ENCODE measurements around the gene ACTN2.

The ACTN2 gene

GRCh38 chr1:236727521-236727920, 41.2 kb downstream of the ACTN2 start:
- no peak for DNase-seq (ENCODE audit: low read depth)
- TF ChIP-seq CTCF (conservative IDR thresholded peaks at IDR 0.05; ENCODE audit: control insufficient read depth, insufficient read depth, low read depth, low read length), result no peak
- no peak overlapping the region for H3K4me3 ChIP-seq (ENCODE audit: control insufficient read depth, low read depth, low read length)

GRCh38 chr1:236728752-236729151, 42.5 kb downstream of the ACTN2 start:
- DNase-seq (ENCODE audit: low read depth), result no peak
- TF ChIP-seq CTCF (conservative IDR thresholded peaks at IDR 0.05; ENCODE audit: control insufficient read depth, insufficient read depth, low read depth, low read length), result no peak
- no peak overlapping the region for H3K4me3 ChIP-seq (ENCODE audit: control insufficient read depth, low read depth, low read length)

GRCh38 chr1:236733653-236734052, 47.4 kb downstream of the ACTN2 start:
- H3K4me3 ChIP-seq (ENCODE audit: control insufficient read depth, low read depth, low read length), result no peak overlapping the region
- TF ChIP-seq CTCF (conservative IDR thresholded peaks at IDR 0.05; ENCODE audit: control insufficient read depth, insufficient read depth, low read depth, low read length), result no peak
- DNase-seq (ENCODE audit: low read depth), result no peak

GRCh38 chr1:236734141-236734765, 48.0 kb downstream of the ACTN2 start:
- no peak overlapping the region for H3K4me3 ChIP-seq (ENCODE audit: control insufficient read depth, low read depth, low read length)
- TF ChIP-seq CTCF (conservative IDR thresholded peaks at IDR 0.05; ENCODE audit: control insufficient read depth, insufficient read depth, low read depth, low read length), result no peak
- DNase-seq (ENCODE audit: low read depth), result peak; percentile 13

GRCh38 chr1:236736761-236737160, 50.5 kb downstream of the ACTN2 start:
- no peak for DNase-seq (ENCODE audit: low read depth)
- TF ChIP-seq CTCF (conservative IDR thresholded peaks at IDR 0.05; ENCODE audit: control insufficient read depth, insufficient read depth, low read depth, low read length), result no peak
- no peak overlapping the region for H3K4me3 ChIP-seq (ENCODE audit: control insufficient read depth, low read depth, low read length)

- no peak for TF ChIP-seq CTCF (conservative IDR thresholded peaks at IDR 0.05; ENCODE audit: control insufficient read depth, insufficient read depth, low read depth, low read length)
- H3K4me3 ChIP-seq (ENCODE audit: control insufficient read depth, low read depth, low read length), result no peak overlapping the region
- no peak for DNase-seq (ENCODE audit: low read depth)
Measured at GRCh38 chr1:236741753-236742152, 55.5 kb downstream of the ACTN2 start.
